Esophagus muscularis mucosa (tissue), 3 donors: Measurements from ENCODE around the gene ARHGDIB.

Source experiments
- POLR2A ChIP-seq: fragments of 450-650 bp; IDR thresholded peaks from one replicate; pipeline ENCODE4 v1.6.1; 2017; ENCODE audit warnings: antibody characterized with exemption, moderate library complexity, mild to moderate bottlenecking, low read depth
- TF ChIP-seq, protein P1 (sequence below), 3 experiments: fragments of 200-600 bp in 2 of 3; fragments of 450-650 bp in 1 of 3; sonication (generic) in 2 of 3; IDR thresholded peaks; one replicate each; pipeline ENCODE4 v1.5.1; 2017 to 2019; ENCODE audit warnings: antibody characterized with exemption in 3 of 3, mild to moderate bottlenecking in 2 of 3, moderate library complexity in 1 of 3

- TF ChIP-seq POLR2A: no peak
- TF ChIP-seq, protein P1, sequence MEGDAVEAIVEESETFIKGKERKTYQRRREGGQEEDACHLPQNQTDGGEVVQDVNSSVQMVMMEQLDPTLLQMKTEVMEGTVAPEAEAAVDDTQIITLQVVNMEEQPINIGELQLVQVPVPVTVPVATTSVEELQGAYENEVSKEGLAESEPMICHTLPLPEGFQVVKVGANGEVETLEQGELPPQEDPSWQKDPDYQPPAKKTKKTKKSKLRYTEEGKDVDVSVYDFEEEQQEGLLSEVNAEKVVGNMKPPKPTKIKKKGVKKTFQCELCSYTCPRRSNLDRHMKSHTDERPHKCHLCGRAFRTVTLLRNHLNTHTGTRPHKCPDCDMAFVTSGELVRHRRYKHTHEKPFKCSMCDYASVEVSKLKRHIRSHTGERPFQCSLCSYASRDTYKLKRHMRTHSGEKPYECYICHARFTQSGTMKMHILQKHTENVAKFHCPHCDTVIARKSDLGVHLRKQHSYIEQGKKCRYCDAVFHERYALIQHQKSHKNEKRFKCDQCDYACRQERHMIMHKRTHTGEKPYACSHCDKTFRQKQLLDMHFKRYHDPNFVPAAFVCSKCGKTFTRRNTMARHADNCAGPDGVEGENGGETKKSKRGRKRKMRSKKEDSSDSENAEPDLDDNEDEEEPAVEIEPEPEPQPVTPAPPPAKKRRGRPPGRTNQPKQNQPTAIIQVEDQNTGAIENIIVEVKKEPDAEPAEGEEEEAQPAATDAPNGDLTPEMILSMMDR (IDR thresholded peaks at IDR 0.05): no peak
Measured at GRCh38 chr12:15004421-15004820, 43.0 kb upstream of the ARHGDIB start.
